ENCODE data around the gene SULT4A1.

The SULT4A1 gene

GRCh38 chr22:43839781-43840180 lies 22.5 kb downstream of the SULT4A1 start:
- Histone ChIP-seq H3K4me3 (no peak overlapping the region), H3K9me3 (no peaks in the 10 kb centered on the region), H3K27ac (no peak overlapping the region), H3K27me3 (peaks cover 0 to 29% of the 10 kb centered on the region in 2 donors), H3K36me3 (no peaks in the 10 kb centered on the region), H3K4me1 (no peaks in the 10 kb centered on the region)
- intact Hi-C loops (cut with DNase I; ENCODE audit: low total_unique reads), result no loop called here
- no peak for TF ChIP-seq CTCF (IDR thresholded peaks at IDR 0.05)
- no peak for DNase-seq

GRCh38 chr22:43838571-43839307 lies 23.6 kb downstream of the SULT4A1 start:
- H3K4me3 ChIP-seq, result no peak overlapping the region
- intact Hi-C loops (cut with DNase I; ENCODE audit: low total_unique reads), result no loop called here
- no peaks in the 10 kb centered on the region for H3K4me1 ChIP-seq
- TF ChIP-seq CTCF (IDR thresholded peaks at IDR 0.05), result no peak
- no peaks in the 10 kb centered on the region for H3K36me3 ChIP-seq
- no peaks in the 10 kb centered on the region for H3K9me3 ChIP-seq
- H3K27ac ChIP-seq, result no peak overlapping the region
- no peak for DNase-seq
- H3K27me3 ChIP-seq, result peaks cover 0 to 32% of the 10 kb centered on the region in 2 donors

GRCh38 chr22:43838161-43838560 lies 24.2 kb downstream of the SULT4A1 start:
- no peaks in the 10 kb centered on the region for H3K4me1 ChIP-seq
- no peak for TF ChIP-seq CTCF (IDR thresholded peaks at IDR 0.05)
- no peak overlapping the region for H3K27ac ChIP-seq
- H3K36me3 ChIP-seq, result no peaks in the 10 kb centered on the region
- H3K9me3 ChIP-seq, result no peaks in the 10 kb centered on the region
- H3K4me3 ChIP-seq, result no peak overlapping the region
- DNase-seq, result no peak
- H3K27me3 ChIP-seq, result peaks cover 0 to 38% of the 10 kb centered on the region in 2 donors
- intact Hi-C loops (cut with DNase I; ENCODE audit: low total_unique reads), result no loop called here

GRCh38 chr22:43837666-43838065 lies 24.6 kb downstream of the SULT4A1 start:
- no peak for DNase-seq
- no peak for TF ChIP-seq CTCF (IDR thresholded peaks at IDR 0.05)
- Histone ChIP-seq H3K4me1 (no peaks in the 10 kb centered on the region), H3K27ac (no peak overlapping the region), H3K36me3 (no peaks in the 10 kb centered on the region), H3K27me3 (peaks cover 0 to 43% of the 10 kb centered on the region in 2 donors), H3K9me3 (no peaks in the 10 kb centered on the region), H3K4me3 (no peak overlapping the region)
- intact Hi-C loops (cut with DNase I; ENCODE audit: low total_unique reads), result no loop called here

GRCh38 chr22:43835736-43836135 lies 26.6 kb downstream of the SULT4A1 start:
- H3K4me3 ChIP-seq, result no peak overlapping the region
- no peak overlapping the region for H3K27ac ChIP-seq
- no peaks in the 10 kb centered on the region for H3K4me1 ChIP-seq
- H3K27me3 ChIP-seq, result peaks cover 0 to 44% of the 10 kb centered on the region in 2 donors
- intact Hi-C loops (cut with DNase I; ENCODE audit: low total_unique reads), result no loop called here
- H3K36me3 ChIP-seq, result no peaks in the 10 kb centered on the region
- no peak for TF ChIP-seq CTCF (IDR thresholded peaks at IDR 0.05)
- no peaks in the 10 kb centered on the region for H3K9me3 ChIP-seq
- DNase-seq, result no peak
